Measurements from ENCODE around the gene LNX2.

DNA sequence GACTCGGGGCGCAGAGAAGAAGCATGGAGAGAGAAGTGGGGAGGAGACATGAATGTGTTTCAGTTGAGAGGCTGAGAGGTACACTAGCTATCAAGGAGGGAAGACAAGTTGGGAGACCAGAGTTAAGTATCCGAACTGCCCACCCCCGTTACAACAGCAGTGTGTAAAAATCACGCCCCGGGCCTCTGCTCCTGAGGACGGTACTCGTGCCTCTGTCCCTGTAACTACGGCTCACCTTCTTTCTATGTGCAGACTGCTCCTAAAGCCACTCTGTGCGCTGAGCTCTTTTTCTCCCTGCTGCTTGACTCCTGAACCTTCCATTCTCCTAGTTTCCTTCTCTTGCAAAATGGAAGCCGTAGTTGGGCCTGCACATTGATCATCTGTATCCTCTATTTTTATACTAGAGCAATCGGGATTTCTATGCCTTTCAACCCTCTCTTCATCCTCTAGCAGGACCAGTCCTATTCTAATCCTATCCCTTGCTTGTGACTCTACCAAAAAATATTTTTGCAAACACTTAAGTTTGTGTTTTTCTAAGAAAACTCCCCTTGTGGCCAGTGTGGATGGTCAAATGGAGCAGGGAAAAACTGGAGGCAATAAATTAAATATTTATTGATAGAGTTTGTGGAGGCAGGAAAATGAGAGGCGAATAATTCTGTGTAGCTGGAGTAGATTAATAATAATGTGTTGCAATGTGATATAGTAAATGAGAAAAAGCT lies 1.9 kb upstream of the LNX2 start:
- no peak for TF ChIP-seq TAF1 (IDR thresholded peaks at IDR 0.05; ENCODE audit: borderline replicate concordance, insufficient read depth, low read length)
- TF ChIP-seq POLR2AphosphoS5 (IDR thresholded peaks at IDR 0.05; ENCODE audit: low read depth, low read length), result no peak; the same call in 1 of the 2 replicates
- TF ChIP-seq SIN3A (IDR thresholded peaks at IDR 0.05; ENCODE audit: borderline replicate concordance, insufficient read depth, low read length), result no peak
- TF ChIP-seq, protein P1, sequence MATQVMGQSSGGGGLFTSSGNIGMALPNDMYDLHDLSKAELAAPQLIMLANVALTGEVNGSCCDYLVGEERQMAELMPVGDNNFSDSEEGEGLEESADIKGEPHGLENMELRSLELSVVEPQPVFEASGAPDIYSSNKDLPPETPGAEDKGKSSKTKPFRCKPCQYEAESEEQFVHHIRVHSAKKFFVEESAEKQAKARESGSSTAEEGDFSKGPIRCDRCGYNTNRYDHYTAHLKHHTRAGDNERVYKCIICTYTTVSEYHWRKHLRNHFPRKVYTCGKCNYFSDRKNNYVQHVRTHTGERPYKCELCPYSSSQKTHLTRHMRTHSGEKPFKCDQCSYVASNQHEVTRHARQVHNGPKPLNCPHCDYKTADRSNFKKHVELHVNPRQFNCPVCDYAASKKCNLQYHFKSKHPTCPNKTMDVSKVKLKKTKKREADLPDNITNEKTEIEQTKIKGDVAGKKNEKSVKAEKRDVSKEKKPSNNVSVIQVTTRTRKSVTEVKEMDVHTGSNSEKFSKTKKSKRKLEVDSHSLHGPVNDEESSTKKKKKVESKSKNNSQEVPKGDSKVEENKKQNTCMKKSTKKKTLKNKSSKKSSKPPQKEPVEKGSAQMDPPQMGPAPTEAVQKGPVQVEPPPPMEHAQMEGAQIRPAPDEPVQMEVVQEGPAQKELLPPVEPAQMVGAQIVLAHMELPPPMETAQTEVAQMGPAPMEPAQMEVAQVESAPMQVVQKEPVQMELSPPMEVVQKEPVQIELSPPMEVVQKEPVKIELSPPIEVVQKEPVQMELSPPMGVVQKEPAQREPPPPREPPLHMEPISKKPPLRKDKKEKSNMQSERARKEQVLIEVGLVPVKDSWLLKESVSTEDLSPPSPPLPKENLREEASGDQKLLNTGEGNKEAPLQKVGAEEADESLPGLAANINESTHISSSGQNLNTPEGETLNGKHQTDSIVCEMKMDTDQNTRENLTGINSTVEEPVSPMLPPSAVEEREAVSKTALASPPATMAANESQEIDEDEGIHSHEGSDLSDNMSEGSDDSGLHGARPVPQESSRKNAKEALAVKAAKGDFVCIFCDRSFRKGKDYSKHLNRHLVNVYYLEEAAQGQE (IDR thresholded peaks at IDR 0.05; ENCODE audit: insufficient read depth in 1 of 2, low read depth in 2 of 2, low read length in 2 of 2), result no peak
- TF ChIP-seq FOXP2 (optimal IDR thresholded peaks at IDR 0.05; ENCODE audit: borderline replicate concordance, extremely low read depth, extremely low read length, insufficient read depth), result no peak
